ENCODE results near the gene NEAT1. TPM values are rescaled to one million over a fixed set of nuclear protein-coding genes. Genes with fewer than 3 reads are reported as not detected.
A peak's percentile ranks its signal among the peaks of the same experiment; 100 is the strongest.
"Not testable (repeated sequence)": the region's sequence is repeated elsewhere in the genome, so short reads cannot be mapped to it uniquely, and the experiment has no call there.

NEAT1 gene
- total RNA-seq, 4 donors from 2014 or later, result 24.1 to 472 (median 32.8) TPM

DNA sequence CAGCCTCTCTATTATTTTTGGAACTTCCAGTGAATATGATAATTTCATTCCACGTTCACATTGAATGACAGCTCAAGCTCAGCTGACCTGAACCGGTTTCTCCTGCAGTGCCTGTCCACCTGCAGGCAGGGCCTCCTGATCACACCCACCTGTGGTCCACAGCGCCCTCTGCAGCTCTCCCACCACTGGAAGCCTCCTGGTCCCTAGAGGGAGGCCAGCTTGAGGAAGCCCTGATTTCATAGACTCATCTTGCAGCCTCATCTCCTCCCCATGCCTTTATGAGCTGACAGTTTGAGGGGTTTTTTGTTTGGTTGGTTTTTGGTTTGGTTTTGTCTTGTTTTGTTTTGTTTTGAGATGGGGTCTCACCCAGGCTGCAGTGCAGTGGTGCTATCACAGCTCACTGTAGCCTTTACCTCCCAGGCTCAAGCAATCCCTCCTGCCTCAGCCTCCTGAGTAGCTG, 46.3 kb downstream of the NEAT1 start:
- no peaks in the 10 kb centered on the region for H3K9me3 ChIP-seq
- in situ Hi-C loops (cut with MboI; ENCODE audit: low sequenced_read_pairs in 4 of 4), result loop anchor here in 1 of 4 donors (10.0 kb wide), 1 partner anchor 54 kb away; no protein-coding TSS in a partner anchor
- H3K4me1 ChIP-seq, result peaks cover 40 to 42% of the 10 kb centered on the region in 2 donors
- TF ChIP-seq, protein P1, sequence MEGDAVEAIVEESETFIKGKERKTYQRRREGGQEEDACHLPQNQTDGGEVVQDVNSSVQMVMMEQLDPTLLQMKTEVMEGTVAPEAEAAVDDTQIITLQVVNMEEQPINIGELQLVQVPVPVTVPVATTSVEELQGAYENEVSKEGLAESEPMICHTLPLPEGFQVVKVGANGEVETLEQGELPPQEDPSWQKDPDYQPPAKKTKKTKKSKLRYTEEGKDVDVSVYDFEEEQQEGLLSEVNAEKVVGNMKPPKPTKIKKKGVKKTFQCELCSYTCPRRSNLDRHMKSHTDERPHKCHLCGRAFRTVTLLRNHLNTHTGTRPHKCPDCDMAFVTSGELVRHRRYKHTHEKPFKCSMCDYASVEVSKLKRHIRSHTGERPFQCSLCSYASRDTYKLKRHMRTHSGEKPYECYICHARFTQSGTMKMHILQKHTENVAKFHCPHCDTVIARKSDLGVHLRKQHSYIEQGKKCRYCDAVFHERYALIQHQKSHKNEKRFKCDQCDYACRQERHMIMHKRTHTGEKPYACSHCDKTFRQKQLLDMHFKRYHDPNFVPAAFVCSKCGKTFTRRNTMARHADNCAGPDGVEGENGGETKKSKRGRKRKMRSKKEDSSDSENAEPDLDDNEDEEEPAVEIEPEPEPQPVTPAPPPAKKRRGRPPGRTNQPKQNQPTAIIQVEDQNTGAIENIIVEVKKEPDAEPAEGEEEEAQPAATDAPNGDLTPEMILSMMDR (IDR thresholded peaks at IDR 0.05 in 4 of 5, conservative IDR thresholded peaks at IDR 0.05 in 1 of 5), result peak; percentile 50 to 73 (median 71)
- no peak for TF ChIP-seq POLR2A (IDR thresholded peaks at IDR 0.05)
- no peak overlapping the region for H3K4me3 ChIP-seq
- DNase-seq (peak in 1 of 2 donors; percentile 79), ATAC-seq (no peak)
- H3K27ac ChIP-seq, result peak overlapping the region; percentile 97 to 100 (median 98)
- no peaks in the 10 kb centered on the region for H3K27me3 ChIP-seq
- H3K36me3 ChIP-seq, result no peaks in the 10 kb centered on the region
- intact Hi-C loops (cut with DNase I; ENCODE audit: low total_unique reads), result no loop called here

DNA sequence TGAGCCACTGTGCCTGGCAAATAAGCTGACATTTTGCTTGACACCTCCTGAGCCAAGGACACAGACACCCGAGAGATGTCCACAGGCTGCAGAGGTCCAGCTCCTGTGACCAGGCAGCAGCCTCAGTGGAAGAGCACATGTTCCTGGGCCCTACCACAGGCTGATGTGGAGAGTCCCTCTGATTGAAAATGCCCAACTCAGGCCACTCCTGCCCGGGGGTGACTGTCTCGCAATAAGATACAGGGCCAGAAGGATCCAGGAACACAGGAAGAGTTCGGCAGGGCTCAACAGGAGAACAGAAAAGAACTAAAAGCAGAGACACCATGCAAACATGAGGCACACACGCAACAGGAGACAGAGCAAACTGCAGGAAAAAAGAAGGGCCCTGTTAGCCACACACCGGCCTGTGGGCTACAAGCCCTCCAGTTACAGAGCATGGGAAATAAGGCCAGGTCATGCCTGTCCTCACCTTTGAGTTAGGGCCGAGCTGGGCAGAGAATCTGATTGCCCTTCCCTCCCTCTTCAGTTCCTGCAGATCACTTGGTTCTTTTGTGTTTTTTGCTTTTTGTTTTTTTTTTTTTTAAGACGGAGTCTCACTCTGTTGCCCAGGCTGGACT, 47.9 kb downstream of the NEAT1 start:
- Histone ChIP-seq H3K4me1 (peaks cover 43 to 44% of the 10 kb centered on the region in 2 donors), H3K27me3 (no peaks in the 10 kb centered on the region), H3K9me3 (no peaks in the 10 kb centered on the region), H3K36me3 (no peaks in the 10 kb centered on the region), H3K4me3 (peak overlapping the region in 2 of 4 donors; percentile 32 to 47), H3K27ac (peak overlapping the region; percentile 97 to 100 (median 98))
- TF ChIP-seq POLR2A (IDR thresholded peaks at IDR 0.05), result peak; percentile 32 to 48
- TF ChIP-seq, protein P1 (IDR thresholded peaks at IDR 0.05 in 4 of 5, conservative IDR thresholded peaks at IDR 0.05 in 1 of 5), result no peak
- ATAC-seq (peak; percentile 25 to 28), DNase-seq (peak; percentile 70 to 80)
- intact Hi-C loops (cut with DNase I; ENCODE audit: low total_unique reads) (loop anchor here (1.0 to 5.0 kb wide), 3 partner anchors 16 to 102 kb away; partner anchors contain the start of genes FAM89B and ZNRD2), in situ Hi-C loops (cut with MboI; ENCODE audit: low sequenced_read_pairs in 4 of 4) (loop anchor here in 1 of 4 donors (5.0 to 10.0 kb wide), 2 partner anchors 42 to 46 kb away; partner anchors contain the start of gene NEAT1)

DNA sequence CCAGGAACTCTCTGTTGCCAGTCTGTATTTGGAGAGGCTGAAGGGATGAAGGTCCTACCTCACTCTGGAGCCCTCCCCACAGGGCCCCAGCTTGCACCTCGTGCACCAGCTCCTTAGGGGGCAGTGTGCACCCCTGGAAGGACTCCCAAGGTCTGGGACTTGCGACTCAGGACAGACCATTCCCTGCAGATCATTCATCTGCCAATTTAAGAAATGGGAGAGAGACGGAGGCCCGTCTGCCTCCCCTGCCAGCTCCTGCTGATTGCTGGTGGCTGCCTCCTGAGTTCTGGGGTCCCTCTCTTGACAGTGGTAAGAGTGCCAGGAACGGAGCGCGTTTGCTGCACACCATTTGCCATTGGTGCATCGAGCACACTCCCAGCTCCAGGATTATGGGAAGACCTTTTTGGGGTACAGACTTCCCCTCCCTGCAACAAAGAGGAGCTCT, 48.9 kb downstream of the NEAT1 start:
- H3K27me3 ChIP-seq, result no peaks in the 10 kb centered on the region
- H3K9me3 ChIP-seq, result no peaks in the 10 kb centered on the region
- peaks cover 52 to 53% of the 10 kb centered on the region in 2 donors for H3K4me1 ChIP-seq
- peak; percentile 83 to 97 for DNase-seq
- H3K27ac ChIP-seq, result peak overlapping the region; percentile 97 to 100 (median 98)
- no peaks in the 10 kb centered on the region for H3K36me3 ChIP-seq
- TF ChIP-seq, protein P1 (IDR thresholded peaks at IDR 0.05 in 4 of 5, conservative IDR thresholded peaks at IDR 0.05 in 1 of 5), result peak; percentile 60 to 75 (median 72)
- peak in 1 of 2 donors; percentile 29 for TF ChIP-seq POLR2A (IDR thresholded peaks at IDR 0.05)
- peak; percentile 55 to 58 for ATAC-seq
- intact Hi-C loops (cut with DNase I; ENCODE audit: low total_unique reads), result loop anchor here (1.0 to 5.0 kb wide), 3 partner anchors 17 to 101 kb away; partner anchors contain the start of genes FAM89B and ZNRD2
- H3K4me3 ChIP-seq, result peak overlapping the region; percentile 23 to 49 (median 40)
- in situ Hi-C loops (cut with MboI; ENCODE audit: low sequenced_read_pairs in 4 of 4), result loop anchor here in 1 of 4 donors (5.0 to 10.0 kb wide), 2 partner anchors 41 to 47 kb away; partner anchors contain the start of gene NEAT1

DNA sequence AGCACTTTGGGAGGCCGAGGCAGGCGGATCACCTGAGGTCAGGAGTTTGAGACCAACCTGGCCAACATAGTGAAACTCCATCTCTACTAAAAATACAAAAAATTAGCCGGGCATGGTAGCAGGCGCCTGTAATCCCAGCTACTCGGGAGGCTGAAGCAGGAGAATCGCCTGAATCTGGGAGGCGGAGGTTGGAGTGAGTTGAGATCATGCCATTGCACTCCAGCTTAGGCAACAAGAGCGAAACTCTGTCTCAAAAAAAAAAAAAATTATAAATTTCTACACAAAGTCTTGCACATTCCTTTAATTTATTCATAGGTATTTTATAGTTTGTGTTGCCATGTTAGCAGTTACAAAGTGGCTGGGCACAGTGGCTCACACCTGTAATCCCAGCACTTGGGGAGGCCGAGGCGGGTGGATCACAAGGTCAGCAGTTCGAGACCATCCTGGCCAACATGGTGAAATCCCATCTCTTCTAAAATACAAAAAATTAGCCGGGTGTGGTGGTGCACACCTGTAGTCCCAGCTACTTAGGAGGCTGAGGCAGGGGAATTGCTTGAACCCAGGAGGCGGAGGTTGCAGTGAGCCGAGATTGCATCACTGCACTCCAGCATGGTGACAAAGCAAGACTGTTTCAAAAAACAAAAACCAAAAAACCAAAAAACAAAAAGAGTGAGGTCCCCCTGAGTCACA, 50.1 kb downstream of the NEAT1 start:
- peak in 1 of 2 donors; percentile 43 for DNase-seq
- in situ Hi-C loops (cut with MboI; ENCODE audit: low sequenced_read_pairs in 4 of 4) (loop anchor here in 1 of 4 donors (5.0 to 10.0 kb wide), 2 partner anchors 40 to 48 kb away; partner anchors contain the start of gene NEAT1), intact Hi-C loops (cut with DNase I; ENCODE audit: low total_unique reads) (loop anchor here (1.0 to 5.0 kb wide), 2 partner anchors 51 to 100 kb away; partner anchors contain the start of genes FAM89B and ZNRD2)
- H3K9me3 ChIP-seq, H3K27me3 ChIP-seq, ATAC-seq, H3K36me3 ChIP-seq: not testable (repeated sequence)
- Histone ChIP-seq H3K27ac (peak overlapping the region; percentile 97 to 100 (median 98)), H3K4me3 (peak overlapping the region in 3 of 4 donors; percentile 16 to 49 (median 40)), H3K4me1 (peaks cover 55 to 58% of the 10 kb centered on the region in 2 donors)

All from gastrocnemius medialis (tissue), 4 donors.